NCI-H2107 treated with DMSO at 0.1 percent for 48 hours (cell line): ENCODE results near the gene EBPL.
"Not testable (repeated sequence)": the region's sequence is repeated elsewhere in the genome, so short reads cannot be mapped to it uniquely, and the experiment has no call there.

ENCODE experiments used
- DNase-seq: peaks from one replicate; lab custom pipeline; 2025; ENCODE audit not compliant: unreplicated experiment; lab: John Stamatoyannopoulos, UW

The EBPL gene

DNA sequence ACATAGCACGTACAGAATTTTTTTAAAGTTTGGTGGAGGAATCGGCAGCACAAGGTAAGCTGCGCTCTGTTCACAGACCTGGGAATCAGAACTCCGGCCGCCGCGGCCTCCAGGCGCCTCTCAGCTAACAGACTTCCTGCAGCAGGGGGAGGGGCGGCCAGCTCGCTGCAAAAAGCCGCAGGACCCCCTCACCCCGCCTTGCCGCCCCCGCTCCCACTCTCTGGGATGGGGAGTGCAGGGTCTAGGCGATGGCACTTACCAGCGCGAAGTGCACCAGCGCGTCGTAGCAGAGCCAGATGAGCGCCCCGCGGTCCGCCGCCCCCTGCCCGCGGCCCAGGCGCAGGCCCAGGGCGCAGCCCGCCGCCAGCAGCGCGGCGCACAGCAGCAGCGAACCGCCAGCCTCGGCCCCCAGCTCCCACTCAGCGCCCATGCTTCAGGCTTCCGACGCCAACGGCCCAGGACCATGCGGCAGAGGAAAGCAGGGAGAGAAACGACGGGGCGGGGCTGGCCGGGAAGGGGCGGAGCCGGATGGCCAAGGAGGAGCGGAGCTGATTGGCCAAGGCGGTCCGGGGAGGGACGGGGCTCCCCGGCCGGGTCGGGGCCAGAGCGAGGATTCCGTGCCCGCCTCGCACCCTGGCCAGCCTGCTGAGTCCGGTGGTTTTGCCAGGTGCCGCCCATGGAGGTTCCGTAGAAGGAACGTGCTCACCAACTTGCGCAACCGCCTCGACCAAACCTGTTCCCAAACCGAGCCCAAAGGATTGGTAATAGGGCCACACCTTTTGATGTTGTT, at the start of gene EBPL:
EBPL (minus strand) TSS at position 492 of the 790 bp plus-strand sequence; CDS start at position 430, 62 bp downstream.
- DNase-seq = peak; percentile 45

DNA sequence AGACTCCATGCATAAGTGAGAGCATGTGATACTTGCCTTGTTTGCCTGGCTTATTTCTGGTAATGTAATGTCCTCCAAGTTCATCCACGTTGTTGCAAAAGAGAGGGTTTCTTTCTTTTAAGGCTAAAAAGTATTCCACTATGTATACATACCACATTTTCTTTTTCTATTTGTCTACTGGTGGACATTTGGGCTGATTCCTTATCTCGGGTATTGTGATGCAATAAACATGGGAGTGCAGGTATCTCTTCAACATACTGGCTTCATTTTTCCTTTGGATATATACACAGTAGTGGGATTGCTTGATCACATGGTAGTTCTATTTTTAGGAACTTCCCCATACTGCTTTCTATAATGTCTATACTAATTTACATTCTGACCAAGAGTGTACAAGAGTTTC, 49.6 kb upstream of the EBPL start:
- no peak for DNase-seq

DNA sequence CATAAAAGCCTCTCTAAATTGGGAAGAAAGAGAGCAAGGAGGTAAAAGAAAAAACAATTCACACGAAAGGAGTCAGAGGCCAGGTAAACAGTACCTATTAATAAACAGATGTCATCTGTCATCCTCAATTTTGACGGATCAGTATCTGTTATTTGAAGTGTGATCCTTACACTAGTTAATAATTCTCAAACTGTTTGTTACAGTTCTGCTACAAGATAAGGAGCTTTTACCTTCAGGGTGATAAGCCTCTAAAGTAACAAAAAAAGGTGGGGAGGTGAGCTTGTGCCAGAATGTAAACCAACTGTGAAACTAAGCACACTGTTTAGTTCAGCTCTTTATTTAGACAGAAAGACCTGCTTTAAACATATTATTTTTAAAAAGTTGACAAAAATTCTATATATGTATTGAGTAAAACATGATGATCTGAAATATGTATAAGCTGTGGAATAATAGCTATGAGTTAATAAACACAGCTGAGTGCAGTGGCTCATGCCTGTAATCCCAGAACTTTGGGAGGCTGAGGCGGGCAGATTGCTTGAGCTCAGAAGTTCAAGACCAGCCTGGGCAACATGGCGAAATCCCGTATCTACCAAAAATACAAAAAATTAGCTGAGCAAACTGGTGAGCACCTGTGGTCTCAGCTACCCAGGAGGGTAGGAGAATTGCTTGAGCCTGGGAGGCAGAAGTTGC, 48.4 kb upstream of the EBPL start:
- no peak for DNase-seq

DNA sequence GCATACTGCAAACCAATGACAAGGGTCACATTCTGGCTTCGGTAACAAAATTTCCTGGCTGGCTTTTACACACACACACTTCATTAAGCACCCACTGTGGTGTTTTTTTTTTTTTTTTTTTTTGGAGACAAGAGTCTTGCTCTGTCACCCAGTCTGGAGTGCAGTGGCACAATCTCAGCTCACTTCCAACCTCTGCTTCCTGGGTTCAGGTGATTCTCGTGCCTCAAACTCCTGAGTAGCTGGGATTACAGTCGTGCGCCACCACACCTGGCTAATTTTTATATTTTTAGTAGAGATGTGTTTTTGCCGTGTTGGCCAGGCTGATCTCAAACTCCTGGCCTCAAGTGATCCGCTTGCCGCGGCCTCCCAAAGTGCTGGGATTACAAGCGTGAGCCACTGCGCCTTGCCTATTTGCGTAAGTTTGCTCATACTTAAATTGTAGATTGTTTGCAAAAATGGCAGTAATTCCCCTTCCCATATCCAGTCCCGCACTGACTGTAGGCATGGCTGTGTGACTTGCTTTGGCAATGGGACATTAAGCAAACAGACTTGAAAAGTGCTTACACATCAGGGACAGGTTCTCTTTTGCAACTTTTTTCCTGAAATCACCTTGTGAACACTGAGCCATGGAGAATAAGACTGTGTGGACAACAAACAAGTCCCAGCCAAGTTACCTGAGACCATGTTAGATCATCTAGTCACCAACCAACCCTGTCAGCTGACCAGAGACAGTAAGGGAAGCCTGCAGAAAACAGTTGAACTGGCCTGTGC, 42.1 kb upstream of the EBPL start:
- no peak for DNase-seq

DNA sequence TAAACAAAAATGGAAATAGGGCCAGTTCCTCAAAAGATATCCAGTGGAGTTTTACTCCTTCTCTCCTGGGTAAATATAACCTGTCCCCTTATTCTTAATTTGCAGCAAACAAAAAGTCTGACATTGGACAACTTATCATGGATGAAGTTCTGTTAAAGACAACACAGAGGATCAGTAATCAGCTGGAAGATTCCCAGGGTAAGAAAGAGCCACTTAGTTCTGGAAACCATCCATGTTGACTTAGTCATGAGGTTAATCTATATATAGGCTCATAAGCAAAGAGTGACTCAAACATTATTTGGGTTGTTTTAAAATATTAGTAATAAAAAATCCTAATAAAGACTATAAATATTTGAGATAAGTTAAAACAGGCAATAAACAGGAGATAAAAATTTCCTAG, 40.5 kb upstream of the EBPL start:
- no peak for DNase-seq

DNA sequence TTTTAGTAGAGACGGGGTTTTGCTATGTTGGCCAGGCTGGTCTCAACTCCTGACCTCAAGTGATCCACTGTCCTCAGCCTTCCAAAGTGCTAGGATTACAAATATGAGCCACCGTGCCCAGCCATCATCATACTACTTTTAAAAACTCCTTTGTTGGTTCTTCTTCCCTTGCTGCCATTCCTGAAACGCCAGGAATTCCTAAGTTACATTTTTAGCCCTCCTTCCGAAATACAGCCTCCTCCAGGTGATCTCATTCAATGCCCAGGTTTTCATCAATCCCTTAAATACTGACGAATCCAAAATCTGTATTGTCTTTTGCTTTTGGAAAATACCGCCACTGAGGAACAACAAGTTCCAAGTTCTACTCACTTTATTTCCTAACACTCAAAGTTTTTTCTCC, 25.3 kb upstream of the EBPL start:
- no peak for DNase-seq

DNA sequence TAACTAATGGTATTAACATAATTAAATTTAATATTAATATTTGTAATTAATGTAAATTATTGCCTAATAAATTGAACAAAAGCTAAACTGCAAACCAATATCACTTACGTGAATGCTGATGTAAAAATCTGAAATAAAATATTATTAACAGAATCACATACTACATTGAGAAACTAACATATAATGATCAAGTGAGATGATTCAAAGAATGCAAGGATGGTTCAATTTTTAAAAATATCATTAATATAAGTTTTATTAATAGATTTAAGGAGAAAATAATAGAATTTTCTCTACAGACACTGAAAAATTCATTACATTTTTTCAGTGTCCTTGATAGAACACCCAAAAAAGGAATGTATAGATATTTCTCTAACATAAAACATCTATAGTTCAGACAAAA, 23.5 kb upstream of the EBPL start:
- DNase-seq = no peak

DNA sequence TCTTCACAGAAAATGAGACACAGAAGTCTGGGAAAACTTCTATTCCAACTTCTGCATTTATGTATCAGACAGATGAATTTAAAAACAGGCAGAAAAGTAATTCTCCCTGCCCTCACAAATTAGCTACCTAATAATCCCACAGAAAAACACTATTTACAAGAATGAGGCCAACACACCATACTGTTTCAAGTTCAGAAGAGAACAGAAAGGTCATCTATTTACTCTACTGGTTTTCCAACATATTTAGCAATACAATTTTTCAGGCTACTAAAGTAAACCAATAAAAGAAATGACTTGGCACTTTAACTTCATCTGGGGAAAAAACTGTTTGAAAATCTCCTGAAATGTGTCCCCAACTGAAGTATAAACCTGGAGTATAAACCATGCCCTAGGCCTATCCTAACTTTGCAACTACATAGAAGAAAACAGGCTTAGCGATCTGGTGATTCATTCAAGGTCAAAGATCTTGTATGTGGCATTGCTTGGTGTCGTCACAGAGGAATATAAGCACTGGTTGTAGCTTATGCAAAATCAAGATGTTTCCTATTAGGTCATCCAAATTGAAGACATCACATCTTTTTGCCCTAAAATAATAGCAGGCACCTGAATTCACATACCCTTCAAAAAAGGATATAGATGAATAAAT, 20.1 kb upstream of the EBPL start:
- no peak for DNase-seq

DNA sequence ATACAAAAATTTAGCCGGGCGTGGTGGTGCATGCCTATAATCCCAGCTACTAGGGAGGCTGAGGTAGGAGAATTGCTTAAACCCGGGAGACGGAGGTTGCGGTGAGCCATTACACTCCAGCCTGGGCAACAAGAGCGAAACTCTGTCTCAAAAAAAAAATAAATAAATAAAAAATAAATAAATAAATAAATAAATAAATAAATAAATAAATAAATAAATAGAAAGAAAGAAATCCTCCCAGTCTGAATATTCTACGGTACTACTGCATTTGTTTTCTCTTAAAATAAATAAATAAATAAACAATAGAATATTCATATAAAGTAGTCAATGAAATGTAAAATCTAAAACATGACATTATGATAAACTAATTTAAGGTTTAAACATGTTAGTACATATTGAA, 13.0 kb upstream of the EBPL start:
- not testable (repeated sequence) for DNase-seq

DNA sequence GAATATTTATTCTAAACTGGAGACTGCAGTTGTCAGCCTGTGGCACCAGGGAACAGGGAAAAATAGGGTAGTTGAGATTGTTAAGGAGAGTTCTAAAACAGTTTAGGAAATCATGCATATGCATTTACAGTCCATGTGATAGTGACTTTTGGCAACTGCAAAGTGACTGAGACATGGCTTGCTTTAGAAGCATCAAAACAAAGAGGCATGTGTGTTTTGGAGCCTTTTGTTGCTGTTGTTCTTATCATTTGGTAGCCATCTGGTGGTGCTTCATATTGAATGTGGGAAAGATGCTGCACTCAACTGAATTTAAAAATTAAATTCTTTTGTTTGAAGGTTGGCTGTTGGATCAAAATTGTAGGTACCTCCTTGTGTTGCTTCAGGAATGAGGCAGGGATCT, 10.2 kb upstream of the EBPL start:
- no peak for DNase-seq

DNA sequence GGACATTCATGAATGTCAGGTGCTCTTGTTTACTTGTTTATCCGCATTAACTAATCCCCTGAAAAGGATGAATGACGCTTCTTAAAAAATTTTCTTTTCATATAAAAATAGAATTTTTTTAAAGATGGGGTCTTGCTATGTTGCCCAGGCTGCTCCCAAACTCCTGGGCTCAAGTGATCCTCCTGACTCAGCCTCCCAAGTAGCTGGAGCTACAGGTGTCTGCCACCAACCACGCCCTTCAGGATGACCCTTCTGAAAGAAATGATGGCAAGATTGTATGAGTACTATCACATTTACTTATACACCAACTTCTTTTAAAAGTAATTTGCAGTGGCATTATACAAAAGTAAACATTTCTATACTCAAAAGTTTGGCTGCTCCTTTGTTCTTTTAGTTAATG, 6.2 kb upstream of the EBPL start:
- DNase-seq = no peak

DNA sequence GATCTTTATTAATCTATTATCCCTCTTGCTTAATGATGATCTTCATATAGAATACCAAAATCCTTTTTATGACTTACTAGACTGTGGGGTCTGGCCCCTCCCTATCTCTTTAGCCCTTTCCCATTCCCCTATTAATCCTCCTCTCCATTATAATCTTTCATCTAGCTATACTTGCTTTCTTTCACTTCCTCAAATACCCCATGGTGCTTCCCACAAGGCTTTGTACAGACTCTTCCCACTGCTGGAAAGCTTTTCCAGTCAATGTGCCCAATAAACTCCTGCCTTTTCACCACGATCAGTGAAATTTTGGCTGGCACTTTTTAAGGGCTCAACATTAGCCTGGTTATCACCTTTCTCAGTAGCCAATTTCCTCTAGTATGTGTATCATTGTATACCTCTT, 3.2 kb upstream of the EBPL start:
- DNase-seq = no peak

DNA sequence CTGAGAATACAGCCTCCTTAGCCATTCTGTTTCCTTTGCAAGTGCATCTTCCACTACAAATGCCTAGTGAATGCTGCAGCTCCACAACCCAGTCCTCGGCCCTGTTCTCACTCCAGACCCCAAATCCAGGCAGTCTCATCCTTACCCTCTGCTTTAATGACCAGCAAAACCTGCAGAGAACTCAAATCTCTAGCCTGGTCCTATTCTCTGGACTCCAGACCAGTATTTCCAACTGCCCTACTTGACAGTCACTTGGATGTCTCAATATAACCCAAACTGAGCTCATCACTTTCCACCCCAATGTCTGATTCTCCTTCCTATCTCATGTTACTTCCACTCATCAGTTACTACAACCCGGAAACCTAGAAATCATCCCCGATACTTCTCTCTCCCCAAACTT, 2.6 kb upstream of the EBPL start:
- DNase-seq = no peak

DNA sequence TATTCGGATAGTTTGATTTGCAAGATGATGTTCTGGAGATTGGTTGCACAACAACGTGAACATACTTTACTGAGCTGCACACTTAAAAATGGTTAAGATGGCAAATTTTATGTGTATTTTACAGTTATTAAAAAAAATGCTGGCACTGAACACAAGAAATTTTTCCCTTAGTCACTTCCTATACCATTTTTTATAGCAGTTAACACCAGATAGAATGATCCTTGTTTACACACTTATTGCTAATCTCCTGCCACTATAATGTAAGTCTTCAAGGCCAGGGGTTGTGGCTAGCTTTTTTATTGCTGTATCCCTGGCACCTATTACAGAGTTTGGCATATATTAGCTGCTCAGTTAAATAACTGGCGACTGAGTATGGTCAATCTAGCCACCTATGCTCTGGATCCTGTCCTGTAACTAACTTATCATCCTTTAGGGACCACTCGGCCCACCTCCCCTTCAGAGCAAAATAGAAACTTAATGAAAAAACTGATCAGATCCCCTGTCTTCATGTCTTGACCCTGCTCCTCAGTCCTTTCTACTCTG, 2.0 kb upstream of the EBPL start:
- no peak for DNase-seq

DNA sequence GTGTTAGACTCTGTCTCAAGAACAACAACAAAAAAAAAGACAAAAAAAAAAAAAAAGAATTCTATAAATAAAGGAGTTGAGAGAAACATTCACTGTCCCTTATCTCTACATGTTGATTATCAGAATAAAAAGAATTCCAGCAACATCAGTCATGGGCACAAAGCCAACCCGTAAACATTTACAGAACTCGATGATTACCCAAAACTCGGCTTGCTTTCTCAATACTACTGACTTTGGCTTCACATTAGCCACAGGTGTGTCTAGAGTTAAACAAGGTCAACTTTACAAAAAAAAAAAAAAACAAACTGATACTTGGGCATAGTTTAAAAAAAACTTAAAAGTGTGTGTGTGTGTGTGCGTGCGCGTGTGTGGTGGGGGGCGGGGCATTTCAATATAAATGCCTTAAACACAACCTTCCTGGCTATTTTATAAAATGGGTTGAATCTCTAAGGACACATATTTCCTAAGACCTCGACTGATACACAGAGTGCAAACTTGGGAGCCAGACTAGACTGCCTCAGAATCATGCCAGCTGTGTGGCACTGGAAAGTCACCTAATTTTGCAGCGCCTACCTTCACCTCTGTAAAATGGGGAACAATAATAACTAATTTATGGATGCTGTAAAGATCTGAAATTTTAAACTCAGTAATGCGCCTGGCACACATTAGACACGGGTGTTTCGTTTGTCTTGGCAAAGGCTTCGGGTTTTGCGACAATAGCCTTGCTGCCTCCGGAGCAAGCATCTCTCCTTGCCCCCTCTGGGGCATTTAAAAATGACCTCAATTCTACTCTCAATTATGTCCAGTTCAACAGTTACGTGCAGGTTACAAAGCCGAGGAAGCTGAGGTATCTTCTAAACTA, 922 bp downstream of the EBPL start:
- DNase-seq = no peak

DNA sequence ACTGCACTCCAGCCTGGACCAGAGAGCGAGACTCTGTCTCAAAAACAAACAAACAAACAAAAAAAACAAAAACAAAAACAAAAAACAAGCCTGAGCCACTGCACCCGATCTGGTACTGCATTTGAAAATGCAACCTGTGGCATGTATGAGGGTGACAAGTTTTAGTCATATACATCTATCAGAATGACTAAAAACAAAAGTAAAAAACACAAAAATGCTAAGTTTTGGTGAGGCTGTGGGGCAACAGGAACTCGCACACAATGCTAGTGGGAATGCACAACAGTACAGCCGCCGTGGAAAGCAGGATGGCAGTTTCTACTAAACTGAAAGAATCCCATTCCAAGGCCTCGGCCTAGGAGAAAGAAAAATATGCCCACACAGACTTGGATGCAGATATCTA, 7.8 kb downstream of the EBPL start:
- no peak for DNase-seq

DNA sequence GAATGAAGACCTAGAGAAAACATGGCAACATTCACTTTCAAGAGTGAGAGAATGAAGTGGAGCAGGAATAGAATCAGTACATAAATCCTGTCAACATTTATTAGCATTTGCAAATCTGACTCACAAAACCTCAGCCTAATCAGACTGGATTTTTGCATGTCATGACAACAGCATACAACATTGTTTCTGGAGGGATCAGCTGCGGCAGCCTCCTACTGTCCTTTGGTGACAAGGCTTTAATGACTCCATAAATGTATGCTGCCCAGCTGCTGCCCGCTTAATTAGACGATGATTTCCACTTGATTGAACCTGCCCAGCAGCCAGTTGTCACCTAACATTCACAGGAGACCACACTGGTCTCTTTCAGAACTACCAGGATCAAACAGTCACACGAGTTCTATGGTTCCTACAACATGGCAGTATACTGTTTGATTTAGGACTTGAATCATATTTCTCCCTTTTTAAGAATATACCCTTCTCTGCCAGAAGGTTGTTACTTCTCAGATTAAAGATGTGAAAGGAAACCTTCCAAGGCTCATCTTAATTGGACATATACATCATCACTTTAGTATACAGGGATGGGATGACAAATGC, 9.3 kb downstream of the EBPL start:
- DNase-seq = no peak

DNA sequence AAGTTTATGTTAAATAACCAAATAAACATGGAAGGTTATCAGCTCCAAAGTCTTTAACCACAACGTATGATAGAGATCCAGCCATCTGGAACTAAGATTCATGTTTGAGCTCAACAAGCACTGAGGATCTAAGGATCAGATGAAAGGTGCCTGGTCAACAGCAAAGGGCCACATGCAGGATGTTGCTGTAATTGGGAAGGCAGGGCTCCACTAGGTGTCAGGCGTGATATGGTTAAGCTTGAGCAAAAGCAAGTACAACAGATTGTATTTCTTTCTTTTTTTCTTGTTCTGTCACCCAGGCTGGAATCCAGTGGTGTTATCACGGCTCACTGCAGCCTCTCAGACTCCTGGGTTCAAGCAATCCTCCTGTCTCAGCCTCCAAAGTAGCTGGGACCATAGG, 12.0 kb downstream of the EBPL start:
- peak; percentile 6 for DNase-seq

DNA sequence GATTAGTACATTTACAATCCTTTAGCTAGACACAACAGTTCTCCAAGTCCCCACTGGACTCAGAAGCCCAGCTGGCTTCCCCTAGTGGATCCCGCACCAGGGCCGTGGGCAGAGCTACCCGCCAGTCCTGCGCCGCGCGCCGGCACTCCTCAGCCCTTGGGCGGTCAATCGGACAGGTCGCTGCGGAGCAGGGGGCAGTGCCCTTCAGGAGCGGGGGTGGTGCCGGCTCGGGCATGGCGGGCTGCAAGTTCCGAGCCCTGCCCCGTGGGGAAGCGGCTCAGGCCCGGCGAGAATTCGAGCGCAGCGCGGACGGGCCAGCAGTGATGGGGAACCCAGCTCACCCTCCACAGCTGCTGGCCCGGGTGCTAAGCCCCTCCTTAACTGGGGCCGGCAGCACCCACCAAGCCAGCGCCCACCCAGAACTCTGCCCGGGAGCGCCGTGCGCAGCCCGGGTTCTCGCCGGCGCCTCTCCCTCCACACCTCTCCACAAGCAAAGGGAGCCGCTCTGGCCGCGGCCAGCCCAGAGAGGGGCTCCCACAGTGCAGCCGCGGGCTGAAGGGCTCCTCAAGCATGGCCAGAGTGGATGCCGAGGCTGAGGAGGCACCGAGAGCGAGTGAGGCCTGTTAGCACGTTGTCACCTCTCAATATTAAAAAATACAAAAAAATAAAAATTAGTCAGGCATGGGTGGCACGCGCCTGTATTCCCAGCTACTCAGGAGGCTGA, 12.9 kb downstream of the EBPL start:
- DNase-seq = no peak
